SK-N-SH treated with all-trans-retinoic acid at 6 μM for 48 hours (cell line): ENCODE data around the gene SCAF11.

Source experiments
- TSHZ2 ChIP-seq: fragments of 250-450 bp; sonication (Bioruptor Pico); IDR thresholded peaks from 2 replicates; pipeline ENCODE4 v1.5.0; 2020; ENCODE audit warnings: mild to moderate bottlenecking, moderate library complexity
- ZFP3 ChIP-seq: fragments of 250-450 bp; sonication (Bioruptor Pico); IDR thresholded peaks from 2 replicates; pipeline ENCODE4 v1.5.0; 2020; ENCODE audit warnings: mild to moderate bottlenecking, moderate library complexity

- TF ChIP-seq ZFP3 (CRISPR knock-in tag) (no peak), TSHZ2 (CRISPR knock-in tag) (no peak)
Measured at GRCh38 chr12:45974171-45974719, 16.1 kb downstream of the SCAF11 start.
